Tibial nerve (tissue), 4 donors: ENCODE measurements around the gene KATNIP. TPM values are rescaled to one million over a fixed set of nuclear protein-coding genes. Genes with fewer than 3 reads are reported as not detected.

Source experiments
- DNase-seq, 2 donors: peaks; one replicate each; pipeline ENCODE4 v3.0.0-alpha.2; 2019; ENCODE audit warnings: low spot score in 2 of 2
- H3K27ac ChIP-seq, 4 donors: fragments of 200-600 bp; sonication (generic) in 3 of 4; one replicate each; pipeline ENCODE4 v1.5.1; 2017 to 2019; ENCODE audit warnings: mild to moderate bottlenecking in 1 of 4
- H3K27me3 ChIP-seq, 2 donors: fragments of 200-600 bp; sonication (generic) in 1 of 2; one replicate each; pipeline versions ENCODE4 v1.5.1 to v1.6.0; 2017 to 2019
- H3K36me3 ChIP-seq, 3 donors: fragments of 200-600 bp; sonication (generic); one replicate each; pipeline ENCODE4 v1.5.1; 2018 to 2019
- H3K4me1 ChIP-seq, 4 donors: fragments of 200-600 bp; sonication (generic) in 3 of 4; one replicate each; pipeline ENCODE4 v1.5.1; 2017 to 2019
- H3K4me3 ChIP-seq, 4 donors: fragments of 200-600 bp; sonication (generic) in 3 of 4; one replicate each; pipeline ENCODE4 v1.5.1; 2017 to 2019; ENCODE audit warnings: mild to moderate bottlenecking in 1 of 4, moderate library complexity in 1 of 4
- H3K9me3 ChIP-seq, 4 donors: fragments of 200-600 bp; sonication (generic) in 3 of 4; one replicate each; pipeline ENCODE4 v1.5.1; 2017 to 2019
- EP300 ChIP-seq, 2 donors: sonication (generic); formaldehyde crosslinking; IDR thresholded peaks; one replicate each; pipeline ENCODE4 v1.6.1; 2017; ENCODE audit warnings: antibody characterized with exemption in 2 of 2, mild to moderate bottlenecking in 1 of 2
- POLR2A ChIP-seq, 2 donors: fragments of 450-650 bp; IDR thresholded peaks; one replicate each; pipeline ENCODE4 v1.6.1; 2017; ENCODE audit warnings: antibody characterized with exemption in 2 of 2, mild to moderate bottlenecking in 2 of 2, moderate library complexity in 2 of 2
- WGBS, 2 donors: methylation state at CpG; one replicate each; pipeline ENCODE4 v1.1.5; 2018; 5-methylcytosine and 5-hydroxymethylcytosine counted together
- total RNA-seq, 4 donors: library from RNA; depleted of rRNA; stranded (reverse); fragments of >200 nt; gene quantifications; one replicate each; pipeline ENCODE4 v1.1.0, GENCODE V29; 2016
- TF ChIP-seq, protein P1 (sequence below), 5 experiments: fragments of 200-600 bp in 3 of 5; fragments of 450-650 bp in 2 of 5; sonication (generic) in 3 of 5; IDR thresholded peaks; one replicate each; pipeline ENCODE4 v1.5.1; 2016 to 2019; ENCODE audit warnings: antibody characterized with exemption in 5 of 5, mild to moderate bottlenecking in 3 of 5, moderate library complexity in 2 of 5

The KATNIP gene
- total RNA-seq, 4 donors from 2014 or later = 21.8 to 37.3 (median 26.7) TPM

- no peaks in the 10 kb centered on the region for H3K4me1 ChIP-seq
- 75 to 84% methylated on average over 8 of the region's 8 CpGs for WGBS, 2 donors
- H3K36me3 ChIP-seq = peaks cover 0 to 53% (median 4%) of the 10 kb centered on the region in 3 donors
- TF ChIP-seq, protein P1, sequence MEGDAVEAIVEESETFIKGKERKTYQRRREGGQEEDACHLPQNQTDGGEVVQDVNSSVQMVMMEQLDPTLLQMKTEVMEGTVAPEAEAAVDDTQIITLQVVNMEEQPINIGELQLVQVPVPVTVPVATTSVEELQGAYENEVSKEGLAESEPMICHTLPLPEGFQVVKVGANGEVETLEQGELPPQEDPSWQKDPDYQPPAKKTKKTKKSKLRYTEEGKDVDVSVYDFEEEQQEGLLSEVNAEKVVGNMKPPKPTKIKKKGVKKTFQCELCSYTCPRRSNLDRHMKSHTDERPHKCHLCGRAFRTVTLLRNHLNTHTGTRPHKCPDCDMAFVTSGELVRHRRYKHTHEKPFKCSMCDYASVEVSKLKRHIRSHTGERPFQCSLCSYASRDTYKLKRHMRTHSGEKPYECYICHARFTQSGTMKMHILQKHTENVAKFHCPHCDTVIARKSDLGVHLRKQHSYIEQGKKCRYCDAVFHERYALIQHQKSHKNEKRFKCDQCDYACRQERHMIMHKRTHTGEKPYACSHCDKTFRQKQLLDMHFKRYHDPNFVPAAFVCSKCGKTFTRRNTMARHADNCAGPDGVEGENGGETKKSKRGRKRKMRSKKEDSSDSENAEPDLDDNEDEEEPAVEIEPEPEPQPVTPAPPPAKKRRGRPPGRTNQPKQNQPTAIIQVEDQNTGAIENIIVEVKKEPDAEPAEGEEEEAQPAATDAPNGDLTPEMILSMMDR (IDR thresholded peaks at IDR 0.05) = no peak
- no peak for TF ChIP-seq EP300 (IDR thresholded peaks at IDR 0.05)
- TF ChIP-seq POLR2A (IDR thresholded peaks at IDR 0.05) = no peak
- no peak overlapping the region for H3K4me3 ChIP-seq
- no peak overlapping the region for H3K27ac ChIP-seq
- DNase-seq = no peak
- H3K9me3 ChIP-seq = peaks cover 0 to 10% (median 0%) of the 10 kb centered on the region in 4 donors
- no peaks in the 10 kb centered on the region for H3K27me3 ChIP-seq
Measured at GRCh38 chr16:27586711-27587110, 36.8 kb downstream of the KATNIP start.

GRCh38 chr16:27588057-27588456, 38.1 kb downstream of the KATNIP start:
- H3K4me3 ChIP-seq = no peak overlapping the region
- no peak for DNase-seq
- peaks cover 0 to 47% (median 0%) of the 10 kb centered on the region in 3 donors for H3K36me3 ChIP-seq
- TF ChIP-seq, protein P1 (IDR thresholded peaks at IDR 0.05) = no peak
- no peak for TF ChIP-seq POLR2A (IDR thresholded peaks at IDR 0.05)
- TF ChIP-seq EP300 (IDR thresholded peaks at IDR 0.05) = no peak
- H3K4me1 ChIP-seq = no peaks in the 10 kb centered on the region
- WGBS, 2 donors = 92 to 94% methylated on average over 3 of the region's 3 CpGs
- no peak overlapping the region for H3K27ac ChIP-seq
- peaks cover 0 to 10% (median 0%) of the 10 kb centered on the region in 4 donors for H3K9me3 ChIP-seq
- no peaks in the 10 kb centered on the region for H3K27me3 ChIP-seq

DNA sequence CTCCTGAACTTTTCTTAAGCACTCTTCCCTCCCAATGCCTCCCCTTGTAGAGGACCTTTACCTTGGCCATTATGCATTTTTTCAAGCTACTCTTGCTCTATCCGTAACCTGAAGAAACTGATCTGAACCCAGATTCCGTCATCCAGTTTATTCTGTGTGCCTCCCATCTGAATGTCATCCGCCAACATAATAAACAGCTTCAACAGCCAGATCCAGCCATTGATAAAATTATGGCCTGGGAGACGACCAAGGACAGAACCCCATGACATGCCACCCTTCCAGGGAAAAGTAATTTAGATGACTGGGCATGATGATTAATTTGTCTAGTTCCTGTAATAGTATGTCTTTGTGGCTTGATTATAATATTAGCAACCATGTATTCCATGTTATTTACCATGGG, 41.9 kb downstream of the KATNIP start:
- Histone ChIP-seq H3K27me3 (no peaks in the 10 kb centered on the region), H3K4me1 (no peaks in the 10 kb centered on the region), H3K36me3 (peaks cover 0 to 26% (median 0%) of the 10 kb centered on the region in 3 donors), H3K27ac (no peak overlapping the region), H3K4me3 (no peak overlapping the region), H3K9me3 (peaks cover 0 to 10% (median 0%) of the 10 kb centered on the region in 4 donors)
- TF ChIP-seq POLR2A (IDR thresholded peaks at IDR 0.05) = no peak
- TF ChIP-seq EP300 (IDR thresholded peaks at IDR 0.05) = no peak
- TF ChIP-seq, protein P1 (IDR thresholded peaks at IDR 0.05) = no peak
- WGBS, 2 donors = 88 to 94% methylated on average over 4 of the region's 4 CpGs
- DNase-seq = no peak

DNA sequence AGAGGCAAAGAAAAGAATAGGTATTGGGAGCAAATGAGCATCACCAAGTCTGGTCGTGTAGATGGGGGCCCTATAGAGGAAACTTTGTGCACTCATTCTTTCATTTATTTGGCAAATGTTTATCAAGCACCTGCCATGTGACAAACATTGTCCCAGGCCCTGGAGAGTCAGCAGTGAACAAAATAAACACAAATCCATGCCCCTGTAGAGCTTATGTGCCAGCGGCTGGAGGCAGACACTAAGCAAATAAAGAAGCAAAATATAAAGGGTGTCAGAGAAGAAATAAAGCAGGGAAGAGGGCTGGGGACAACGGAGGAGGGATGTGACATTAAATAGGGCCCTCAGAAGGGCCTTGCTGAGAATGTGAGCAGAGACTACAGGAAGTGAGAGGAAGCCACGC, 45.5 kb downstream of the KATNIP start:
- no peak for TF ChIP-seq POLR2A (IDR thresholded peaks at IDR 0.05)
- TF ChIP-seq, protein P1 (IDR thresholded peaks at IDR 0.05) = no peak
- no peak for TF ChIP-seq EP300 (IDR thresholded peaks at IDR 0.05)
- Histone ChIP-seq H3K27ac (no peak overlapping the region), H3K27me3 (no peaks in the 10 kb centered on the region), H3K9me3 (no peaks in the 10 kb centered on the region), H3K4me1 (no peaks in the 10 kb centered on the region), H3K36me3 (peaks cover 0 to 19% (median 0%) of the 10 kb centered on the region in 3 donors), H3K4me3 (no peak overlapping the region)
- 51 to 53% methylated on average over 4 of the region's 4 CpGs for WGBS, 2 donors
- no peak for DNase-seq

- TF ChIP-seq, protein P1 (IDR thresholded peaks at IDR 0.05) = no peak
- TF ChIP-seq POLR2A (IDR thresholded peaks at IDR 0.05) (no peak), EP300 (IDR thresholded peaks at IDR 0.05) (no peak)
- no peaks in the 10 kb centered on the region for H3K4me1 ChIP-seq
- DNase-seq = no peak
- no peak overlapping the region for H3K4me3 ChIP-seq
- 66 to 77% methylated on average over 6 of the region's 6 CpGs for WGBS, 2 donors
- H3K9me3 ChIP-seq = no peaks in the 10 kb centered on the region
- no peaks in the 10 kb centered on the region for H3K27me3 ChIP-seq
- H3K36me3 ChIP-seq = peaks cover 0 to 13% (median 0%) of the 10 kb centered on the region in 3 donors
- no peak overlapping the region for H3K27ac ChIP-seq
Measured at GRCh38 chr16:27595993-27596392, 46.0 kb downstream of the KATNIP start.
